Left lobe of liver (tissue), 1 donor: ENCODE data around the gene OSBPL3. TPM values are rescaled to one million over a fixed set of nuclear protein-coding genes. Genes with fewer than 3 reads are reported as not detected.

Experiments
- total RNA-seq: library from RNA; stranded (reverse); gene quantifications from one replicate; pipeline ENCODE4 v1.2.1, GENCODE V29; 2021
- donor health status: DM: no; HTN: yes; CAD: no.

The OSBPL3 gene
- total RNA-seq, 1 donor from 2014 or later: 0.58 TPM

Other genes starting within 250 kb of the OSBPL3 start
- 4.8 TPM for gene GSDME, start 222.7 kb downstream of the OSBPL3 start, total RNA-seq
- 46.6 TPM for gene CYCS, start 145.1 kb upstream of the OSBPL3 start, total RNA-seq
- not detected for gene NPVF, start 248.3 kb upstream of the OSBPL3 start, total RNA-seq